PC-9 (cell line): ENCODE measurements around the gene ATP13A2. TPM values are rescaled to one million over a fixed set of nuclear protein-coding genes. Genes with fewer than 3 reads are reported as not detected.

Experiments used
- BruUV-seq: library from RNA; stranded (reverse); fragments of 400-500 nt; replicated peaks from 2 replicates; lab custom pipeline; 2021; lab: Mats Ljungman, UMichigan
- CTCF ChIA-PET: fragments of 300-600 bp; sonication (Branson Sonifier 250); formaldehyde crosslinking; loops from one replicate; lab custom pipeline; 2022; ENCODE audit warnings: antibody characterized with exemption; lab: Charles Lee
- POLR2A ChIA-PET: fragments of 300-600 bp; sonication (Branson Sonifier 250); formaldehyde crosslinking; loops from one replicate; lab custom pipeline; 2022; ENCODE audit warnings: antibody characterized with exemption; ENCODE audit not compliant: unreplicated experiment; lab: Charles Lee
- DNase-seq, 2 experiments: peaks; one replicate each; pipeline versions ENCODE4 v3.0.0 to v3.0.0-alpha.2; 2015 to 2022; ENCODE audit warnings: mixed read lengths in 1 of 2
- H2AFZ ChIP-seq: fragments of 200-600 bp; sonication (generic); 2 replicates; pipeline ENCODE4 v1.8.1; 2017; ENCODE audit warnings: antibody characterized with exemption
- H3F3A ChIP-seq: fragments of 200-600 bp; sonication (generic); 2 replicates; pipeline ENCODE4 v1.8.1; 2017; ENCODE audit warnings: antibody characterized with exemption, mild to moderate bottlenecking, low read depth; ENCODE audit not compliant: insufficient read depth
- H3K27ac ChIP-seq: fragments of 200-600 bp; sonication (generic); 2 replicates; pipeline ENCODE4 v1.6.1; 2016; ENCODE audit warnings: mixed run types
- H3K27me3 ChIP-seq: fragments of 200-600 bp; sonication (generic); 2 replicates; pipeline ENCODE4 v1.6.1; 2016; ENCODE audit warnings: low read depth, mixed run types; ENCODE audit not compliant: insufficient read depth
- H3K36me3 ChIP-seq: fragments of 200-600 bp; sonication (generic); 2 replicates; pipeline ENCODE4 v1.6.1; 2016; ENCODE audit warnings: low read depth, mixed run types
- H3K4me1 ChIP-seq: fragments of 200-600 bp; sonication (generic); replicated peaks from 2 replicates; pipeline ENCODE4 v1.6.1; 2016; ENCODE audit warnings: mixed run types; ENCODE audit not compliant: insufficient read depth
- H3K4me2 ChIP-seq: fragments of 200-600 bp; sonication (generic); 2 replicates; pipeline ENCODE4 v1.6.1; 2017; ENCODE audit warnings: mixed run types
- H3K4me3 ChIP-seq: fragments of 200-600 bp; sonication (generic); 2 replicates; pipeline ENCODE4 v1.6.1; 2016; ENCODE audit warnings: mixed run types
- H3K79me2 ChIP-seq: fragments of 200-600 bp; sonication (generic); 2 replicates; pipeline ENCODE4 v1.6.1; 2017; ENCODE audit warnings: low read depth, mixed run types
- H3K9me2 ChIP-seq: fragments of 200-600 bp; sonication (generic); 2 replicates; pipeline ENCODE4 v1.8.1; 2017; ENCODE audit warnings: mild to moderate bottlenecking; ENCODE audit not compliant: insufficient read depth
- H3K9me3 ChIP-seq: fragments of 200-600 bp; sonication (generic); 2 replicates; pipeline ENCODE4 v1.8.1; 2016; ENCODE audit warnings: low read depth; ENCODE audit not compliant: insufficient read depth
- H4K20me1 ChIP-seq: fragments of 200-600 bp; sonication (generic); 2 replicates; pipeline ENCODE4 v1.8.1; 2017; ENCODE audit not compliant: insufficient read depth
- EZH2 ChIP-seq: fragments of 200-600 bp; sonication (generic); IDR thresholded peaks from 2 replicates; pipeline ENCODE4 v1.8.0; 2017; ENCODE audit warnings: antibody characterized with exemption, low read depth
- intact Hi-C: fragments of 100-400 bp; cut with micrococcal nuclease; formaldehyde crosslinking; loops from one replicate; pipeline ENCODE4 v1.10.0; 2022; ENCODE audit not compliant: unreplicated experiment
- total RNA-seq: library from RNA; stranded (reverse); gene quantifications from 2 replicates; pipeline ENCODE4 v1.2.3, GENCODE V29; 2021
- TF ChIP-seq, protein P1 (sequence below): fragments of 200-600 bp; sonication (generic); conservative IDR thresholded peaks from 2 replicates; pipeline ENCODE4 v1.6.1; 2017; ENCODE audit warnings: mixed run types, antibody characterized with exemption, mild to moderate bottlenecking, moderate library complexity

Gene ATP13A2
- total RNA-seq, 1 experiment from 2014 or later, result 39.9 TPM

DNA sequence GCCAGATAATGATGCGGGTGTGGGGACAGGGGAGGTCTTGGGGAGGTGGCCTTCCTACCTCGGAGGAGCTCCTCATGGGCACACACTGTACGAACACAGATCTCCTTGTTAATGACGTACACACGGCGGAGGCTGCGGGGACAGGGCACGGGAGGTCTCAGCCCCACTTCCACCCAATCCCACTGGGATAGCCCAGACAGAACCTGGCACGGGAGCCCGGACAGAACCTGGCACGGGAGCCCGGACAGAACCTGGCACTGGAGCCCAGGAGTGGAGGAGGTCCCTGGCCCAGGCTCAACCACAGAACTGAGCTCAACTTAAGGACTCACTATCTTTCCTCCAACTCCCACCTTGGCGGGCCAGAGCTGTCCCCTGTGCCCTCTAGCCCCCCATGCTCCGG is 36.5 kb downstream of the ATP13A2 start:
- no peaks in the 10 kb centered on the region for H3K36me3 ChIP-seq
- intact Hi-C loops, result no loop called here
- DNase-seq, result no peak
- no peaks in the 10 kb centered on the region for H3K4me1 ChIP-seq
- POLR2A ChIA-PET, result no interaction called here
- no peaks in the 10 kb centered on the region for H4K20me1 ChIP-seq
- H3K9me2 ChIP-seq, result no peaks in the 10 kb centered on the region
- no peak overlapping the region for H3K27ac ChIP-seq
- H3K9me3 ChIP-seq, result no peaks in the 10 kb centered on the region
- H3K4me2 ChIP-seq, result no peak overlapping the region
- TF ChIP-seq, protein P1, sequence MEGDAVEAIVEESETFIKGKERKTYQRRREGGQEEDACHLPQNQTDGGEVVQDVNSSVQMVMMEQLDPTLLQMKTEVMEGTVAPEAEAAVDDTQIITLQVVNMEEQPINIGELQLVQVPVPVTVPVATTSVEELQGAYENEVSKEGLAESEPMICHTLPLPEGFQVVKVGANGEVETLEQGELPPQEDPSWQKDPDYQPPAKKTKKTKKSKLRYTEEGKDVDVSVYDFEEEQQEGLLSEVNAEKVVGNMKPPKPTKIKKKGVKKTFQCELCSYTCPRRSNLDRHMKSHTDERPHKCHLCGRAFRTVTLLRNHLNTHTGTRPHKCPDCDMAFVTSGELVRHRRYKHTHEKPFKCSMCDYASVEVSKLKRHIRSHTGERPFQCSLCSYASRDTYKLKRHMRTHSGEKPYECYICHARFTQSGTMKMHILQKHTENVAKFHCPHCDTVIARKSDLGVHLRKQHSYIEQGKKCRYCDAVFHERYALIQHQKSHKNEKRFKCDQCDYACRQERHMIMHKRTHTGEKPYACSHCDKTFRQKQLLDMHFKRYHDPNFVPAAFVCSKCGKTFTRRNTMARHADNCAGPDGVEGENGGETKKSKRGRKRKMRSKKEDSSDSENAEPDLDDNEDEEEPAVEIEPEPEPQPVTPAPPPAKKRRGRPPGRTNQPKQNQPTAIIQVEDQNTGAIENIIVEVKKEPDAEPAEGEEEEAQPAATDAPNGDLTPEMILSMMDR, result no peak
- TF ChIP-seq EZH2, result no peak
- H3F3A ChIP-seq, result no peaks in the 10 kb centered on the region
- no peak overlapping the region for H2AFZ ChIP-seq
- BruUV-seq, result no TSS peak
- H3K79me2 ChIP-seq, result no peaks in the 10 kb centered on the region
- CTCF ChIA-PET, result no interaction called here
- H3K27me3 ChIP-seq, result no peaks in the 10 kb centered on the region
- no peak overlapping the region for H3K4me3 ChIP-seq

DNA sequence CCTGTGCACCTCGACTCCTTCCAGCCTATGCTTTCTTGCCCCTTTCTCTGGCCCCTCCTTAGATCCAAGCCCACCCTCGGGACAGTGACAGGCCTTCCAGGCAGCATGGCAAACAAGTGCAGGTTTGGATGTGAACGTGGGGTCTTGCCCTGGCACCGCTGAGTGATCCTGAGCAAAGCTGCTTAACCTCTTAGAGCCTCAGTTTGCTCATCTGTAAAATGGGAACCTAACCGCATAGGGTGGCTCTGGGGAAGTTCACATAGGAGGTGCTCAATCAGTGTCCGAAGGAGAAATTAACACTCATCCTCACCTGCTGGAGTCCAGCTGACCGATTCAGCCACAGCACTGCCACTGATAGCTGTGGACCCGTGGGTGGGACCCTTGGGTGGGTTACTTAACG is 38.5 kb downstream of the ATP13A2 start:
- no peaks in the 10 kb centered on the region for H3K9me2 ChIP-seq
- BruUV-seq, result no TSS peak
- no peak overlapping the region for H3K4me3 ChIP-seq
- H3K27me3 ChIP-seq, result no peaks in the 10 kb centered on the region
- H3K4me1 ChIP-seq, result no peaks in the 10 kb centered on the region
- H2AFZ ChIP-seq, result no peak overlapping the region
- DNase-seq, result no peak
- no peaks in the 10 kb centered on the region for H3F3A ChIP-seq
- no peak overlapping the region for H3K27ac ChIP-seq
- no peaks in the 10 kb centered on the region for H4K20me1 ChIP-seq
- intact Hi-C loops, result no loop called here
- H3K36me3 ChIP-seq, result no peaks in the 10 kb centered on the region
- ChIA-PET POLR2A (interaction anchor here (0.6 kb wide), 1 partner anchor 79 kb away, joined by 4 read pairs; no protein-coding TSS in a partner anchor), CTCF (interaction anchor here (0.6 kb wide), 1 partner anchor 17 kb away, joined by 5 read pairs; no protein-coding TSS in a partner anchor)
- no peak overlapping the region for H3K4me2 ChIP-seq
- no peaks in the 10 kb centered on the region for H3K79me2 ChIP-seq
- no peaks in the 10 kb centered on the region for H3K9me3 ChIP-seq
- no peak for TF ChIP-seq EZH2
- TF ChIP-seq, protein P1, result no peak

DNA sequence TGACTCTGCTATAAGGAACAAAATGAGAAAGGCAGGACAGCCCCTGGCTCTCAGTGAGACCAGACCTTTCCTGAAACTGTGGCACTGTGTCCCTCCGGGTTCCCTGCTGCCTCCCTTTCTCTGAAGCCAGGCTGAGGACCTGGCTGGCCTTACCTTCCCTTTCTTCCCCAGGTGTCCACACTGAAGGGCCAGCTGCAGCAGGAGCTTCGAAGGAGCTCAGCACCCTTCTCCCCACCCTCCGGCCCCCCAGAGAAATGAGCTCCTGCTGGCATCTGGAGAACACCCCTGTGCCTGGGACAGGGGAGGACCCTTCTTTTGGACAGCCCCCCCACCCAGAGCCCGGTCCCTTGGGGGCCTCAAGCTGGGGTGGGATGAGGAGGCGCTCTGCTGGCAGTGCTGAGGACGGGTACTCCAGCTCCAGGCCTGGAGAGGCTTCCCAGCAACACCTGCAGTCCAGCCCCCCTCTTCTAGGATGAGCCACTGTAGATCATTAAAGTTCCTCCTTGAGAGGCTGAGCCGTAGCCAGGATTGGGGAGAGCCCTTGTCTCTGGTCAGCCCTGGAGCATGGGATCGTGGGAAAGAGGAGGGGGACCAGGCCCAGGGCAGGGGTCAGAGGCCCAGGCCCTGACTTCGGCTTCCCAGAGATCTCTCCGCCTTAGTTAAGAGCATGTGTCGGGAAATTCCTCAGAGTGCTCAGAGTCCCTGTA is 39.4 kb downstream of the ATP13A2 start:
- Histone ChIP-seq H3K27ac (no peak overlapping the region), H4K20me1 (no peaks in the 10 kb centered on the region), H3K9me3 (no peaks in the 10 kb centered on the region), H3F3A (no peaks in the 10 kb centered on the region), H3K4me3 (no peak overlapping the region), H3K79me2 (no peaks in the 10 kb centered on the region), H3K27me3 (no peaks in the 10 kb centered on the region), H3K36me3 (no peaks in the 10 kb centered on the region), H3K4me1 (no peaks in the 10 kb centered on the region), H3K9me2 (no peaks in the 10 kb centered on the region), H2AFZ (no peak overlapping the region), H3K4me2 (no peak overlapping the region)
- no peak for DNase-seq
- TF ChIP-seq, protein P1, result no peak
- no peak for TF ChIP-seq EZH2
- BruUV-seq, result no TSS peak
- intact Hi-C loops, result no loop called here
- ChIA-PET CTCF (interaction anchor here (0.6 kb wide), 1 partner anchor 16 kb away, joined by 5 read pairs; no protein-coding TSS in a partner anchor), POLR2A (interaction anchor here (0.6 kb wide), 1 partner anchor 80 kb away, joined by 4 read pairs; no protein-coding TSS in a partner anchor)
